Measurements from ENCODE around the gene SPSB1. TPM values are rescaled to one million over a fixed set of nuclear protein-coding genes. Genes with fewer than 3 reads are reported as not detected.

Gene SPSB1
- total RNA-seq, 1 donor from 2014 or later: 14.7 TPM

- H3K4me1 ChIP-seq: peaks cover 36% of the 10 kb centered on the region
- H3K9me3 ChIP-seq: no peaks in the 10 kb centered on the region
- no peak overlapping the region for H3K4me3 ChIP-seq
- intact Hi-C loops (cut with DNase I): no loop called here
- H3K36me3 ChIP-seq: peaks cover 9% of the 10 kb centered on the region
- ATAC-seq (no peak), DNase-seq (peak; percentile 21)
- H3K27ac ChIP-seq: no peak overlapping the region
- H3K27me3 ChIP-seq (ENCODE audit: low read depth): no peaks in the 10 kb centered on the region
- no peak for TF ChIP-seq CTCF (IDR thresholded peaks at IDR 0.05)
Measured at GRCh38 chr1:9253453-9254105, 39.1 kb upstream of the SPSB1 start.

- ATAC-seq (no peak), DNase-seq (peak; percentile 30)
- intact Hi-C loops (cut with DNase I): no loop called here
- Histone ChIP-seq H3K27me3 (ENCODE audit: low read depth) (no peaks in the 10 kb centered on the region), H3K4me1 (peaks cover 8% of the 10 kb centered on the region), H3K9me3 (no peaks in the 10 kb centered on the region), H3K4me3 (no peak overlapping the region), H3K36me3 (peaks cover 9% of the 10 kb centered on the region), H3K27ac (no peak overlapping the region)
- TF ChIP-seq CTCF (IDR thresholded peaks at IDR 0.05): no peak
Measured at GRCh38 chr1:9256332-9256731, 36.4 kb upstream of the SPSB1 start.

GRCh38 chr1:9257851-9258250 is 34.8 kb upstream of the SPSB1 start:
- no peak overlapping the region for H3K4me3 ChIP-seq
- no peak overlapping the region for H3K27ac ChIP-seq
- no peaks in the 10 kb centered on the region for H3K4me1 ChIP-seq
- DNase-seq: peak; percentile 45
- no peaks in the 10 kb centered on the region for H3K9me3 ChIP-seq
- peaks cover 20% of the 10 kb centered on the region for H3K36me3 ChIP-seq
- no peak for TF ChIP-seq CTCF (IDR thresholded peaks at IDR 0.05)
- H3K27me3 ChIP-seq (ENCODE audit: low read depth): no peaks in the 10 kb centered on the region
- ATAC-seq: no peak
- intact Hi-C loops (cut with DNase I): no loop called here

- DNase-seq (no peak), ATAC-seq (no peak)
- no peak for TF ChIP-seq CTCF (IDR thresholded peaks at IDR 0.05)
- H3K27ac ChIP-seq: no peak overlapping the region
- no peaks in the 10 kb centered on the region for H3K27me3 ChIP-seq (ENCODE audit: low read depth)
- H3K4me1 ChIP-seq: no peaks in the 10 kb centered on the region
- no peaks in the 10 kb centered on the region for H3K9me3 ChIP-seq
- H3K4me3 ChIP-seq: no peak overlapping the region
- H3K36me3 ChIP-seq: peaks cover 28% of the 10 kb centered on the region
- intact Hi-C loops (cut with DNase I): no loop called here
Measured at GRCh38 chr1:9258629-9259028, 34.1 kb upstream of the SPSB1 start.

GRCh38 chr1:9260059-9260766 is 32.5 kb upstream of the SPSB1 start:
- Histone ChIP-seq H3K9me3 (no peaks in the 10 kb centered on the region), H3K4me3 (no peak overlapping the region), H3K27me3 (ENCODE audit: low read depth) (no peaks in the 10 kb centered on the region), H3K36me3 (peaks cover 44% of the 10 kb centered on the region), H3K27ac (no peak overlapping the region), H3K4me1 (no peaks in the 10 kb centered on the region)
- intact Hi-C loops (cut with DNase I): no loop called here
- TF ChIP-seq CTCF (IDR thresholded peaks at IDR 0.05): no peak
- DNase-seq (no peak), ATAC-seq (no peak)
